Vagina (tissue), 2 donors: ENCODE results near the gene DRAXIN.

Experiments used
- POLR2A ChIP-seq, 2 donors: fragments of 450-650 bp; IDR thresholded peaks; one replicate each; pipeline ENCODE4 v1.6.1; 2017; ENCODE audit warnings: antibody characterized with exemption in 2 of 2, mild to moderate bottlenecking in 2 of 2, moderate library complexity in 2 of 2
- TF ChIP-seq, protein P1 (sequence below), 3 experiments: fragments of 450-650 bp in 2 of 3; fragments of 200-600 bp in 1 of 3; sonication (generic) in 1 of 3; IDR thresholded peaks; one replicate each; pipeline ENCODE4 v1.5.1; 2017 to 2019; ENCODE audit warnings: antibody characterized with exemption in 3 of 3, mild to moderate bottlenecking in 2 of 3, moderate library complexity in 2 of 3

GRCh38 chr1:11701551-11701961 lies 10.0 kb downstream of the DRAXIN start:
- TF ChIP-seq, protein P1, sequence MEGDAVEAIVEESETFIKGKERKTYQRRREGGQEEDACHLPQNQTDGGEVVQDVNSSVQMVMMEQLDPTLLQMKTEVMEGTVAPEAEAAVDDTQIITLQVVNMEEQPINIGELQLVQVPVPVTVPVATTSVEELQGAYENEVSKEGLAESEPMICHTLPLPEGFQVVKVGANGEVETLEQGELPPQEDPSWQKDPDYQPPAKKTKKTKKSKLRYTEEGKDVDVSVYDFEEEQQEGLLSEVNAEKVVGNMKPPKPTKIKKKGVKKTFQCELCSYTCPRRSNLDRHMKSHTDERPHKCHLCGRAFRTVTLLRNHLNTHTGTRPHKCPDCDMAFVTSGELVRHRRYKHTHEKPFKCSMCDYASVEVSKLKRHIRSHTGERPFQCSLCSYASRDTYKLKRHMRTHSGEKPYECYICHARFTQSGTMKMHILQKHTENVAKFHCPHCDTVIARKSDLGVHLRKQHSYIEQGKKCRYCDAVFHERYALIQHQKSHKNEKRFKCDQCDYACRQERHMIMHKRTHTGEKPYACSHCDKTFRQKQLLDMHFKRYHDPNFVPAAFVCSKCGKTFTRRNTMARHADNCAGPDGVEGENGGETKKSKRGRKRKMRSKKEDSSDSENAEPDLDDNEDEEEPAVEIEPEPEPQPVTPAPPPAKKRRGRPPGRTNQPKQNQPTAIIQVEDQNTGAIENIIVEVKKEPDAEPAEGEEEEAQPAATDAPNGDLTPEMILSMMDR (IDR thresholded peaks at IDR 0.05), result no peak
- no peak for TF ChIP-seq POLR2A (IDR thresholded peaks at IDR 0.05)
